KOPT-K1 (cell line): Measurements from ENCODE around the gene RHNO1.
A peak's percentile ranks its signal among the peaks of the same experiment; 100 is the strongest.
"Not testable (repeated sequence)": the region's sequence is repeated elsewhere in the genome, so short reads cannot be mapped to it uniquely, and the experiment has no call there.

Experiments
- H3K27ac ChIP-seq: fragments of 200-600 bp; sonication (generic); 2 replicates; pipeline ENCODE4 v1.5.1; 2016; ENCODE audit warnings: antibody characterized with exemption, mild to moderate bottlenecking, low read depth, low read length; ENCODE audit not compliant: poor library complexity, severe bottlenecking
- H3K36me3 ChIP-seq: fragments of 200-600 bp; sonication (generic); 2 replicates; pipeline ENCODE4 v1.5.1; 2017; ENCODE audit warnings: antibody characterized with exemption, mild to moderate bottlenecking, low read length, moderate library complexity; ENCODE audit not compliant: insufficient read depth
- H3K9me3 ChIP-seq: fragments of 200-600 bp; sonication (generic); 2 replicates; pipeline ENCODE4 v1.5.1; 2017; ENCODE audit warnings: antibody characterized with exemption, low read length, mild to moderate bottlenecking; ENCODE audit not compliant: insufficient read depth, poor library complexity, severe bottlenecking

RHNO1 gene

DNA sequence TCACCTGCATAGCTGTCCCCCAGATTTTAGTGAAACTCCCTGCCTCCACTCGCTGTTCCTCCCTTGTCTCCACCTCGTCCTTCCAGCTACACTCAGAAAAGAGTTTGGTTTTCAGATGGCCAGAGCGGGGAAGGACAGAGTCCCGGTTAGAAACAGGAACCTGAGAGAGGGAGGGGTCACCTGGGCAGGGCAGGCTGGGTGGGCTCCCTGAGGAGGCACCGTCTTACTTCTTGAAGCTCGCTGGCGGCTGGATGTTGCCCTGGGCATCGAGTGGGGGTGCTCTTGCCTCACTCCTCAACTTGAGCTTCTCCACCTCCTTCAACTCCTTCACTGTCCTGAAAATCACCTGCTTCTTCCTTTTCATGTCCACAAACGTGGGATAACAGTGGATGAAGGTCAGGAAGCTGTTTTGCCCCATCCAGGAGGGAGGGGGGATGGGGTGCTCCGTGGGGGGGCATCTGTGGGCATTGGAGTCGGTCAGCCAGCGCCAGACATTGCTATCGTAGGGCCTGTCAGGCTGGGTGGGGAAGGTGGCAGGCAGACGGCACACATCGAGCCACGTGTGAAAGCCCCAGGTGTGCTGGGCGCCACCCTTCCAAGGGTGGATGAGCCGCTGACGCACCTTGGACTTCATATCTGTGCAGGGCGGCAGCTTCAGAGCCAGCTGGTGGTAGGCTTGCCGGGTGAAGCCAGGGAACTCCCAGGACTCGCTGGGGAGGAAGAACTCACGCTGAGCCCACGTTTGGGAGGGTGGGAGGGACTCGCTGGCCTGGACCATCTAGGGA lies 22.2 kb upstream of the RHNO1 start:
- Histone ChIP-seq H3K36me3 (peaks cover 46% of the 10 kb centered on the region), H3K9me3 (no peaks in the 10 kb centered on the region), H3K27ac (no peak overlapping the region)

DNA sequence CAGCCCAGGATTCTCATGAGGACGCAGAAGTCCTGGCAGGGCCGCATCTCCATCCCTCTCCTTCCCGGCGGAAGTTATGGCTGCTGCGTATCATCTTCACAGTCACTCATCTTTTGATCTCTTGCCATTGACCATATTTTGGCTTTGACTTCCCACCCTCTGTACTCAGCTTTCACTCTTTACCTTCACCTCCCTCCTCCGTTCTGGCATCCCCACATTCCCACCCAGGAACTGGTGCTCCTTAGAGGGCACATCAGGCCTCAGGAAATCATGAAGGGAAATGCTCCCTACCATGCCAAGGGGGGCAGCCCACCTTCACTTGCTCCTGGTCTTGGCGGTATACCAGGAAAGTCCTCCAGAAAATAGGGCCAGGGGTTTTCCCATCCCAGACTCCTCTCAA lies 21.5 kb upstream of the RHNO1 start:
- H3K9me3 ChIP-seq: no peaks in the 10 kb centered on the region
- peaks cover 53% of the 10 kb centered on the region for H3K36me3 ChIP-seq
- no peak overlapping the region for H3K27ac ChIP-seq

DNA sequence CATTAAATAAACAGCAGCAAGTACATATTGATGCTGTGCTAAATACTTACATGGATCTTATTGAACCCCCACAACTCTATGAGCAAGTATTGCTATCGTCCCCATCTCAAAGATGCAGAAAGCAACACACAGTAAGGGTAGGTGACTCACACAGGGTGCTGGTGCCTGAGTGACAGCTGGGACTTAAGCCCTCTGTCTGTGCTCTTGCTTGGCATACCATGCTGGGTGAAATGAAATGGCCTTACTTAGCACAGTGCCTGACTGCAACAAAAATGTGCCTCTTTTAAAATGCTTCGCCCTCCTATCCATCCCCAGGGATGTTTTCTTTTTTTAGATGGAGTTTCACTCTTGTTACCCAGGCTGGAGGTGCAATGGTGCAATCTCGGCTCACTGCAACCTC lies 21.0 kb upstream of the RHNO1 start:
- H3K9me3 ChIP-seq: no peaks in the 10 kb centered on the region
- H3K27ac ChIP-seq: no peak overlapping the region
- peaks cover 58% of the 10 kb centered on the region for H3K36me3 ChIP-seq

DNA sequence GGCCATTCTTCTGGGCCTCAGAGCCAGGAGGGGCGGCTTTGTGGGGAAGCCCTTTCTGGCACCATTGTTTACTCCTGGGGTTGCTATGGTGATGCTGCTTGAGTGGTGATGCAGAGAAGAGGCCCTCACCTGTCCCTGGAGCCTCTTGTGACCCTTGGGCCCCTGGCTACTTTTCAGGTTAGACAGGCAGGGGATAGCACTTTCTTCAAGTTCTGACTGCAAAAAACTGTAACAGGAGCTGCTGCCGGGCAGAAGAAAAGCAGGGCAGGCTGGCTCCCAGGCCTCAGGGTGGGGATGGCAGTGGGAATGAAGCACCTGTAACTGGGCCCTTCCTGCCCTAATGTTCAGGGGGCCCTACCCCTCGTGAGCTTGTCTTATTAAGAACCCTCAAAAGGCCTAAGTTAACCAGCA lies 20.0 kb upstream of the RHNO1 start, which contains the start of gene TEX52:
Gene TEX52 (minus strand): TSS at position 19 of the 411 bp plus-strand sequence. CDS start 13 bp downstream, at position 6.
- H3K27ac ChIP-seq: no peak within 1 kb of the TSS
- H3K36me3 ChIP-seq: peaks cover 63% of the 10 kb centered on the region
- no peaks in the 10 kb centered on the region for H3K9me3 ChIP-seq

DNA sequence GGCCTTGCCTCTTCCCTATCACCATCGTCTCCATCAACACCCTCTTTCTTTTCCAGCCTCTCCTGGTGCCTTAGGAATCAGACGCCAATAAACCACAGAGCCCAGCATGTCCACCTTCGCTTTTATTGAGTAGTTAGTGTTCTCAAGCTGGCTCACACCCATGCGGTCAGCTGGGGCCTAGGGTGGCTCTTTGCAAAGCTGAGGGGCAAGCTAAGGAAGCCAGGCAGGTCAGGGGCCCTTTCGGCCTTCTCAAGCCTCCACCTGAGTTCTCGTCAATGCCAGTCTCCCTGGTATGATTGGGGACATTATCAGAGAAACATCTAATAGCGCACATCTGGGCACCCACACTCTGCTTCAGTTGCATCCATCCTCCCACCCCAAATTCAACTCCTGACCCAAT lies 19.4 kb upstream of the RHNO1 start:
- no peak overlapping the region for H3K27ac ChIP-seq
- peaks cover 66% of the 10 kb centered on the region for H3K36me3 ChIP-seq
- H3K9me3 ChIP-seq: no peaks in the 10 kb centered on the region

DNA sequence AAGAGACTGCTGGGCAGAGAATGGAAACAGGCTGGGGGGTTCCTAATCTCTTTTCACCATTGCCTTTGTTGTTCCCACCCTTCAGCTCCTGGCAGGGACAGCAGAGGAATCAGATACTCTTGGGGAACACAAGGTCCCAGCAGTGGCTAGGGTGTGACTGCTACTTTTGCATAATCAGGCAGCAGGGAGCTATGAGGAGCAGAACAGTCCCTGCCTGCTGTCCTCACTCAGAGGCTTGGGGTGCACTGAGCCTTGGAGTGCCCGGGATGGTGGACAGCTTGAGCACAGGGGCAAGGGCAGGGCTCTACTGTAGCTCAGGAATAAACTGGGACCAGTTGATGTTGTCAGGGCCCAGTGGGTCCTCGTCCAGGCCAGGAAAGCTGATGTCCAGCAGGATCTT lies 18.7 kb upstream of the RHNO1 start:
- H3K36me3 ChIP-seq: peaks cover 74% of the 10 kb centered on the region
- no peaks in the 10 kb centered on the region for H3K9me3 ChIP-seq
- H3K27ac ChIP-seq: no peak overlapping the region

DNA sequence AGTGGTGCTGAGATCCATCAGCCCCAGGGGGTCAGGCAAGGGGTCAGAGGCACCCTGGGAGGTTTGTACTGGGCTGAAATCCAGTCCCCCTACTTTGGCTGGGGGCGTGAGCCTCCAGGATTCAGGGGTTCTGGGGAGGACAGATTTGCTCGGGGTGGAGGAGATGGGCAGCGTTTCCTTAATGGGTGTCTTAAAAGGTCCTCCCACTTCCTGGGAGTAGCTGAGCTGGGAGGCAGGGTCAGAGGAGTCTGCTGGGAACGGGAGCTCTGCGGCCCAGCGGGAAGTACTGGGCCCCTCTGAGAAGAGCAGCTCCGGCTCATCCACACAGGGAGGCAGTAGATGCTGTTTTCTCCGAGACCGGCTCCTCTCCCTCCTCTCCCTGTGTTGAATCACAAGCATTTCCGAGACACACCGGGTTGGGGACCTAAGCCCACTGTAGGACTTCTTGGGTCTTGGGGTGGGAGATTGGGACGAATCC lies 18.0 kb upstream of the RHNO1 start:
- no peak overlapping the region for H3K27ac ChIP-seq
- H3K9me3 ChIP-seq: no peaks in the 10 kb centered on the region
- H3K36me3 ChIP-seq: peaks cover 80% of the 10 kb centered on the region

DNA sequence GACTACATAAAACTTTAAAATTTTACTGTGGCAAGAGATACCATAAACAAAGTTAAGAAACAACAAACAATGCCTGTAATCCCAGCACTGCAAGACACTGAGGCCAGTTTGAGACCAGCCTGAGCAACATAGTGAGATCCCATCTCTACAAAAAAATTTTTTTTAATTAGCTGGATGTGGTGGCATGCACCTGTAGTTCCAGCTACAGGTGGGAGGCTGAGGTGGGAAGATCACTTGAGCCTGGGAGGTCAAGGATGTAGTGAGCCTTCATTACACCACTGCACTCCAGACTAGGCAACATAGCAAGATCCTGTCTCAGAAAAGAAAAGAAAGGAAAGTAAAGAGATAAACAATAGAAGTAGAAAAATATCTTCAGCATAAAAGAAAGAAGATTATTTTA lies 16.9 kb upstream of the RHNO1 start:
- peaks cover 92% of the 10 kb centered on the region for H3K36me3 ChIP-seq

DNA sequence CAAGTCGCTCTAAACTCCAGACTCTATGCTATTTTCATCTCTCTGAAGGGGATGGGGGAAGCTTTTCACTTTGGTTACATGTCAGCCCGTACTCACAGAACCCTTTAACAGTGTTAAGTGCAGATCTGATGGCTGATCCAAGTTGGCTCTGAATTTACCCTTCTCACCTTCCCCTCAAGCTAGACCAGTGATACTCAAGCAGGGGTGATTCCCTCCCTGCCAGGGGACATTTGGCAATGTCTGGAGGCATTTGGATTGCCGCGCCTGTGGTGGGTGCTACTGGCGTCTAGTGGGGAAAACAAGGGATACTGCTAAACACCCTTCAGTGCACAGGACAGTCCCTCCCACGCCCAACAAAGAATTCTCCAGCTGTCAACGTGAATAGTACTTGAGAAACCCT lies 14.1 kb upstream of the RHNO1 start:
- Histone ChIP-seq H3K9me3 (no peaks in the 10 kb centered on the region), H3K27ac (no peak overlapping the region), H3K36me3 (peaks cover 98% of the 10 kb centered on the region)

More for the DNA sequence above, 16.9 kb upstream of the RHNO1 start:
- no peaks in the 10 kb centered on the region for H3K9me3 ChIP-seq
- no peak overlapping the region for H3K27ac ChIP-seq

DNA sequence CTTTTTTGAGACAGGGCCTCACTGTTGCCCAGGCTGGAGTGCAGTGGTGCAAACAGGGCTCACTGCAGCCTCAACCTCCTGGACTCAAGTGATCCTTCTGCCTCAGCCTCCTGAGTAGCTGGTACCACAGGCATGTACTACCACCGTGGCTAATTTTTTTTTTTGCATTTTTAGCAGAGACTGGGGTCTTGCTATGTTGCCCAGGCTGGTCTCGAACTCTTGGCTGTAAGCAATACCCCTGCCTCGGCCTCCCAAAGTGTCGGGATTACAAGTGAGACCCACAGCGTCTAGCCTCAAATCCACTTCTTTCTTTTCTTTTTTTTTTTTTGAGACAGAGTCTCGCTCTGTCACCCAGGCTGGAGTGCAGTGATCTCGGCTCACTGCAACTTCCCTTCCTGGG lies 13.6 kb upstream of the RHNO1 start:
- H3K27ac ChIP-seq, H3K9me3 ChIP-seq: not testable (repeated sequence)
- peaks cover 98% of the 10 kb centered on the region for H3K36me3 ChIP-seq

DNA sequence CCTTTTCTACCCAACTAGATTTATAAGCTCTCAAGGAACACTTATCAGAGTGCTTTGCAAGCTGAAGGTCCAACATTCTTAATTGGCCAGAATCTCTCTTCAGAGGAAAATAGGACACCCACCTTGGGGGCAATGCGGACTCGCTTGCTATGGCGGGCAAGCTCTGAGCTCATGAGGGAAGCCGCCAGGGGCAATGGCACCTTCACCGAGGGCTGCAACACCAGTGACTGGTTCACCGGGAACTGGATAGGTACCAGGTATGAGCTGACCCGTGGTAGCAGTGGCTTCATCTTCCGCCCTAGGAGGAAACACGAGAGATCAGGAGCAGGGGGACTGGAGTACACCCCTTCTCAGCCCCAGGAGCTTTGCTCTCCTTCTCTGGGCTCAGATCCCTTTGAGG lies 12.8 kb upstream of the RHNO1 start:
- Histone ChIP-seq H3K27ac (no peak overlapping the region), H3K36me3 (peaks cover 98% of the 10 kb centered on the region), H3K9me3 (no peaks in the 10 kb centered on the region)

DNA sequence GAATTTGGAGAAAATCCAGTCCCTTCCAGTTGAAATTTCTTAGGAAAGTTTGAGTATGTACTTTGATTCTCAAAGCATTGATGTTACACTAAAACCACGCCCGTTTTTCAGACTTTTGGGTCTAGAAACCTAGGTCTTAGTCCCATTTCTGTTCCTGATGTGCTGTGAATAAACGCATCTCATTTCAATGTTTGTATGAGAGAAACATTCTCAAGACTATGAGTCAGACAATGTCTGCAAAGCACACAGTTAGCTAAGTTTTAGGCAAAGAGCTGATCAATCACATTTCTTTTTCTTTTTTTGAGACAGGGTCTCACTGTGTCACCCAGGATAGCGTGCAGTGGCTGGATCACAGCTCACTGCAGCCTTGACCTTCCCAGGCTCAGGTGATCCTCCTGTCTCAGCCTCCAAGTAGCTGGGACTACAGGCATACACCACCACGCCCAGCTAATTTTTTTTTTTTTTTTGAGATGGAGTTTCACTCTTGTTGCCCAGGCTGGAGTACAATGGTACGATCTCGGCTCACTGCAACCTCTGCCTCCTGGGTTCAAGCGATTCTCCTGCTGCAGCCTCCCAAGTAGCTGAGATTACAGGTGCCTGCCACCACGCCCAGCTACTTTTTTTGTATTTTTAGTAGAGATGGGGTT lies 7.9 kb upstream of the RHNO1 start:
- H3K27ac ChIP-seq, H3K9me3 ChIP-seq: not testable (repeated sequence)
- H3K36me3 ChIP-seq: peaks cover 100% of the 10 kb centered on the region

DNA sequence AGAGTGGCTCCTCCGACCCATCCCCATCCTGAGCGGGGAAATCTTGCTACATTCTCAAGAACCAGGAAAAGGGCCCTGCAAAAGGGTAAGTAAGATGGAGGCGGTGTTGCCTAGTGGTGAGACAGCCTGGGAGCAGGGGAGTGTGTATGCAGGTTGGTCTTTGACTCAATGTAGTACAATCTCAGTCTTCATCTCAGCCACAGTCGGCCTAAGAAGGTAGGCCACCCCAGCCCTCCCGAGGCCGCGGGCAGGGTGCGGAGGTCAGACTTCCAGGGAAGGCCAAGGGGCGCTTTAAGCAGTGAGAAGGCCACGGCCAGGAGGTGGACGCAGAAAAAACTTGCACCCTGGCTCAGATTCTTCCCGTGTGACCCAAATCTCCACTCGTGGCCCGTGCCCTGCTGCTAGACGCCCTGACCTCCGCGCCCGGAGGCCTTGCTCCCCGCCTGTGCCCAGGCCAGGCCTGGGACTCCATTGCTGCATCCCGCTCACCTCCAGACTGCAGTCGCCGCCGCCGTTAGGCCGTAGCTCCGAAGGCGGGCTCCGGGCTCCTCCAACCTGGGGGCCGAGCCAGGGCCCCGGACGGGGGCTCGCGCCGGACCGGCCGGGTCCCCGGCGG lies 484 bp upstream of the RHNO1 start:
- Histone ChIP-seq H3K36me3 (peaks cover 59% of the 10 kb centered on the region), H3K27ac (peak overlapping the region; percentile 96), H3K9me3 (no peaks in the 10 kb centered on the region)

DNA sequence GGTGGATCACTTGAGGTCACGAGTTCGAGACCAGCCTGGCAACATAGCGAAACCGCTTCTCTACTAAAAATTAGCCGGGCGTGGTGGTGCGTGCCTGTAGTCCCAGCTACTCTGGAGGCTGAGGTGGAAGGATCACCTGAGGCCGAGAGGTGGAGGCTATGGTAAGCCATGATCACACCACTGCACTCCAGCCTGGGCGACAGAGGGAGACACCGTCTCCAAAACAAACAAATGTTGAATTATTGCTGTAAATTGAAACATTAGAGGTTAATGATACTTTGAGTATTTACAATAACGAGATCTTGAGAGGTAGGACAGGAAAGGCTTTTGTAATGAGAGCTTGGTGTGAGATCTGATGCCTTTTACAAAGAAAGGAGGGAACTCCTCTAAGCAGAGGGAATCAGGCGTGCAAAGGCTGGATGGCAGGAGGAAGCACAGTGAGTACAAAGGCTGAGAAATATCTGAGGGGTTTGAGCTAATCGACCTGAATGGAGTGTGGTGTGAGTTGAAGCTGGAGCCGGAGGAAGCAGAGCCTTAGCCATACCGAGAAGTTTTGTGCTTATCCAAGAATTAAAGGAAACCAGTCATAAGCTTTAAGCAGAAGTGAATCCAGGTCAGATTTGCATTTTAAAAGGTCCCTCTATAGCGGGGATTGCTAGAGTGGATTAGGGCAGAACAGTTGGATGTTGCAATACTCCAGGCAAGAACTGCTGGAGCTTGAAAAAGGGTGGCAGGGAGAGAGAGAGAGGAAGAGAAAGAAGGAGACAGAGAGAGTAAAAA lies 1.1 kb downstream of the RHNO1 start:
- no peaks in the 10 kb centered on the region for H3K9me3 ChIP-seq
- H3K36me3 ChIP-seq: peaks cover 48% of the 10 kb centered on the region
- H3K27ac ChIP-seq: peak overlapping the region; percentile 96

DNA sequence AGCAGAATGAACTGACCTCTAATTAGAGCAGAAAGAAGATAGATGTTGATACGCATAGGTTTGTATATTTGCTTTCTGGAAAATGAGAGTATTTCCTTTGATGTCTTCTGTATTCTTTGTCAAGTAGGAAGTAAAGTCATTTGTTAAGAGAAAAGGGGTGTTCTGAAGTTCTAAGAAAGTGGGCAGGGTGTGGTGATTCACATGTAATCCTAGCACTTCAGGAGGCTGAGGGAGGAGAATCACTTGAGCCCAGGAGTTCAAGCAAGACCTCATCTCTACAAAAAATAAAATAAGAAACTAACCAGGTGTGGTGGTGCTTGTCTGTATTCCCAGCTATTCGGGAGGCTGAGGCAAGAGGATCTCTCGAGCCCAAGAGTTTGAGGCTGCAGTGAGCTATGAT lies 2.8 kb downstream of the RHNO1 start:
- Histone ChIP-seq H3K36me3 (peaks cover 45% of the 10 kb centered on the region), H3K27ac (no peak overlapping the region), H3K9me3 (no peaks in the 10 kb centered on the region)
